SU-DHL-6 (cell line): ENCODE measurements around the gene BBS2.

Source experiments
- EZH2phosphoT487 ChIP-seq: fragments of 200-600 bp; sonication (generic), shearing (Covaris generic); conservative IDR thresholded peaks from 2 replicates; pipeline ENCODE4 v1.6.1; 2018; ENCODE audit warnings: mild to moderate bottlenecking, antibody characterized with exemption, low read length, moderate library complexity, mixed read lengths
- TF ChIP-seq, protein P1 (sequence below): fragments of 200-600 bp; sonication (generic); IDR thresholded peaks from one replicate; pipeline ENCODE4 v1.5.1; 2017; ENCODE audit warnings: antibody characterized with exemption, mild to moderate bottlenecking, low read length, moderate library complexity; ENCODE audit not compliant: insufficient read depth, poor library complexity, severe bottlenecking

DNA sequence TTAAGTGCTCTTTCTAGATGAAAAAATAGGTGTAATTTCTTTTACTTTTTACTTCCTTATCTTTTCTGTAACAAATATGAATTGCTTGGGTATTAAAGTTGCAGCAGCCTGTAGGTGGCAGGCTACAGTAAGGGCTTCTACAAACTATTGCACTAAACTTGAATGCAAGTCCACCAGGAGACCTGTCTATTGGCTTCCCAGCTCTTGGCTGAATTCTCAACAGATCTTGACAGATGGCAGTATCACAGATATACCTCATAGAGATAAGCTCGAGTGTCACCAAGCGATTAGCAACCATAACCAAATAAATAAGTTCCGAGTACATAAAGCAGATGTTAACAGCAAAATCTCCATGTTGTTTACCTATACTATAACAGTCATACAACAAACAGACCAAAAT is 5.9 kb downstream of the BBS2 start:
- TF ChIP-seq, protein P1, sequence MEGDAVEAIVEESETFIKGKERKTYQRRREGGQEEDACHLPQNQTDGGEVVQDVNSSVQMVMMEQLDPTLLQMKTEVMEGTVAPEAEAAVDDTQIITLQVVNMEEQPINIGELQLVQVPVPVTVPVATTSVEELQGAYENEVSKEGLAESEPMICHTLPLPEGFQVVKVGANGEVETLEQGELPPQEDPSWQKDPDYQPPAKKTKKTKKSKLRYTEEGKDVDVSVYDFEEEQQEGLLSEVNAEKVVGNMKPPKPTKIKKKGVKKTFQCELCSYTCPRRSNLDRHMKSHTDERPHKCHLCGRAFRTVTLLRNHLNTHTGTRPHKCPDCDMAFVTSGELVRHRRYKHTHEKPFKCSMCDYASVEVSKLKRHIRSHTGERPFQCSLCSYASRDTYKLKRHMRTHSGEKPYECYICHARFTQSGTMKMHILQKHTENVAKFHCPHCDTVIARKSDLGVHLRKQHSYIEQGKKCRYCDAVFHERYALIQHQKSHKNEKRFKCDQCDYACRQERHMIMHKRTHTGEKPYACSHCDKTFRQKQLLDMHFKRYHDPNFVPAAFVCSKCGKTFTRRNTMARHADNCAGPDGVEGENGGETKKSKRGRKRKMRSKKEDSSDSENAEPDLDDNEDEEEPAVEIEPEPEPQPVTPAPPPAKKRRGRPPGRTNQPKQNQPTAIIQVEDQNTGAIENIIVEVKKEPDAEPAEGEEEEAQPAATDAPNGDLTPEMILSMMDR, result peak; percentile 77
- no peak for TF ChIP-seq EZH2phosphoT487
